Esophagus muscularis mucosa (tissue), 4 donors: ENCODE data around the gene SPATA2L.

Source experiments
- EP300 ChIP-seq: sonication (generic); formaldehyde crosslinking; IDR thresholded peaks from one replicate; pipeline ENCODE4 v1.6.1; 2017; ENCODE audit warnings: antibody characterized with exemption
- POLR2A ChIP-seq: fragments of 450-650 bp; IDR thresholded peaks from one replicate; pipeline ENCODE4 v1.6.1; 2017; ENCODE audit warnings: antibody characterized with exemption, moderate library complexity, mild to moderate bottlenecking, low read depth
- POLR2AphosphoS5 ChIP-seq, 2 donors: sonication (generic); formaldehyde crosslinking; IDR thresholded peaks; one replicate each; pipeline ENCODE4 v1.6.1; 2017; ENCODE audit warnings: antibody characterized with exemption in 2 of 2
- TF ChIP-seq, protein P1 (sequence below), 3 experiments: fragments of 200-600 bp in 2 of 3; fragments of 450-650 bp in 1 of 3; sonication (generic) in 2 of 3; IDR thresholded peaks; one replicate each; pipeline ENCODE4 v1.5.1; 2017 to 2019; ENCODE audit warnings: antibody characterized with exemption in 3 of 3, mild to moderate bottlenecking in 2 of 3, moderate library complexity in 1 of 3

DNA sequence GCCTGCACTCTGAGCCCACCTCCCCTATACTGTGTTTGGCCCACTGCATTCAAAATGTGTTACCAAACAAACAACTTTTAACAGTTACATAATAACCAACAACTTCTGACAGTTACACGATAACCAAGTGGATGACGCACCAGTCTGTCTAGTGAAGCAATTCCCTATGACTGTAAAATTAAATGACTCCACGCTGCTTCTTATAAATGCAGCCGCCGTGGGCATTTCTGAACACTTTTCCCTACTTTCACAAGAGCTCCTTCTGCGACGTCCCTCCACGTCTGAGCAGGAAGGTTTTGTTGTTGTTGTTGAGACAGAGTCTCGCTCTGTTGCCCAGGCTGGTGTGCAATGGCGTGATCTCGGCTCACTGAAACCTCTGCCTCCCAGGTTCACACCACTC is 47.4 kb upstream of the SPATA2L start:
- TF ChIP-seq, protein P1, sequence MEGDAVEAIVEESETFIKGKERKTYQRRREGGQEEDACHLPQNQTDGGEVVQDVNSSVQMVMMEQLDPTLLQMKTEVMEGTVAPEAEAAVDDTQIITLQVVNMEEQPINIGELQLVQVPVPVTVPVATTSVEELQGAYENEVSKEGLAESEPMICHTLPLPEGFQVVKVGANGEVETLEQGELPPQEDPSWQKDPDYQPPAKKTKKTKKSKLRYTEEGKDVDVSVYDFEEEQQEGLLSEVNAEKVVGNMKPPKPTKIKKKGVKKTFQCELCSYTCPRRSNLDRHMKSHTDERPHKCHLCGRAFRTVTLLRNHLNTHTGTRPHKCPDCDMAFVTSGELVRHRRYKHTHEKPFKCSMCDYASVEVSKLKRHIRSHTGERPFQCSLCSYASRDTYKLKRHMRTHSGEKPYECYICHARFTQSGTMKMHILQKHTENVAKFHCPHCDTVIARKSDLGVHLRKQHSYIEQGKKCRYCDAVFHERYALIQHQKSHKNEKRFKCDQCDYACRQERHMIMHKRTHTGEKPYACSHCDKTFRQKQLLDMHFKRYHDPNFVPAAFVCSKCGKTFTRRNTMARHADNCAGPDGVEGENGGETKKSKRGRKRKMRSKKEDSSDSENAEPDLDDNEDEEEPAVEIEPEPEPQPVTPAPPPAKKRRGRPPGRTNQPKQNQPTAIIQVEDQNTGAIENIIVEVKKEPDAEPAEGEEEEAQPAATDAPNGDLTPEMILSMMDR (IDR thresholded peaks at IDR 0.05), result no peak
- no peak for TF ChIP-seq POLR2AphosphoS5 (IDR thresholded peaks at IDR 0.05)
- no peak for TF ChIP-seq POLR2A
- TF ChIP-seq EP300, result no peak
